Body of pancreas (tissue), 4 donors: Measurements from ENCODE around the gene FUT2.

Experiments used
- CTCF ChIP-seq, 7 experiments: fragments of 450-650 bp in 4 of 7; fragments of 200-600 bp in 3 of 7; sonication (generic) in 3 of 7; IDR thresholded peaks; one replicate each; pipeline ENCODE4 v1.5.1; 2016 to 2019; ENCODE audit warnings: antibody characterized with exemption in 7 of 7
- POLR2A ChIP-seq, 3 donors: fragments of 450-650 bp; IDR thresholded peaks; one replicate each; pipeline ENCODE4 v1.6.1; 2016; ENCODE audit warnings: antibody characterized with exemption in 3 of 3, mild to moderate bottlenecking in 2 of 3

- peak; percentile 90 to 98 (median 96) for TF ChIP-seq CTCF (IDR thresholded peaks at IDR 0.05)
- TF ChIP-seq POLR2A (IDR thresholded peaks at IDR 0.05) = peak in 2 of 3 donors; percentile 57 to 67
Observed at GRCh38 chr19:48646001-48646721, 49.6 kb upstream of the FUT2 start, which contains the start of gene CA11.
